IPS-18a (cell line): ENCODE measurements around the gene NCOA1.

Experiments
- H3K27ac ChIP-seq: one replicate; pipeline ENCODE4 v1.5.1; 2013; ENCODE audit warnings: low read length
- H3K27me3 ChIP-seq: one replicate; pipeline ENCODE4 v1.6.1; 2013; ENCODE audit warnings: mild to moderate bottlenecking, low read length; ENCODE audit not compliant: control insufficient read depth, insufficient read depth
- H3K36me3 ChIP-seq: one replicate; pipeline ENCODE4 v1.6.1; 2013; ENCODE audit warnings: low read depth, low read length; ENCODE audit not compliant: control insufficient read depth
- H3K4me1 ChIP-seq: one replicate; pipeline ENCODE4 v1.6.1; 2013; ENCODE audit warnings: low read depth, low read length; ENCODE audit not compliant: control insufficient read depth
- H3K4me3 ChIP-seq: one replicate; pipeline ENCODE4 v1.5.1; 2013; ENCODE audit warnings: low read length
- H3K9ac ChIP-seq: one replicate; pipeline ENCODE4 v1.6.1; 2013; ENCODE audit warnings: mild to moderate bottlenecking, low read length, moderate library complexity
- H3K9me3 ChIP-seq: one replicate; pipeline ENCODE4 v1.6.1; 2013; ENCODE audit warnings: low read depth, low read length; ENCODE audit not compliant: control insufficient read depth

Gene NCOA1

DNA sequence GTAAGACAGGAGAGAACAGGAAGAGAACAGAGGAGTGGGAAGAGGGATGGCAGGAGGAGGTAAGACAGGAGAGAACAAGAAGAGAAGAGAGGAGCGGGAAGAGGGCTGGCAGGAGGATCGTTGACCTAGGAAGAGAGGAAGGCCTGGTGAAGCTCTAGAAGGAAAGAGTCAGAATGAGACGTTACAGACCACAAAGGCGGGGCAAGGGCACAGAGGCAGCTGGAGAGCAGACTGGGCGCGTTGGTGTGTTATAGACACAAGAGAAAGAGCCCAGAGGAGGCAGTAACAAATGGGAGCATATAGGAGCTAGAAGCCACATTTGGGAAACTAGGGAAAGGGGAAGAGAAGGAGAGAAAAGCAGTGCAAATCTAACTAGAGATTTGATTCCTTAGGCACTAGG is 275.6 kb downstream of the NCOA1 start:
- H3K9me3 ChIP-seq, result no peaks in the 10 kb centered on the region
- H3K9ac ChIP-seq, result no peak overlapping the region
- no peak overlapping the region for H3K4me3 ChIP-seq
- no peak overlapping the region for H3K27ac ChIP-seq
- no peaks in the 10 kb centered on the region for H3K27me3 ChIP-seq
- H3K4me1 ChIP-seq, result no peaks in the 10 kb centered on the region
- H3K36me3 ChIP-seq, result peaks cover 5% of the 10 kb centered on the region

DNA sequence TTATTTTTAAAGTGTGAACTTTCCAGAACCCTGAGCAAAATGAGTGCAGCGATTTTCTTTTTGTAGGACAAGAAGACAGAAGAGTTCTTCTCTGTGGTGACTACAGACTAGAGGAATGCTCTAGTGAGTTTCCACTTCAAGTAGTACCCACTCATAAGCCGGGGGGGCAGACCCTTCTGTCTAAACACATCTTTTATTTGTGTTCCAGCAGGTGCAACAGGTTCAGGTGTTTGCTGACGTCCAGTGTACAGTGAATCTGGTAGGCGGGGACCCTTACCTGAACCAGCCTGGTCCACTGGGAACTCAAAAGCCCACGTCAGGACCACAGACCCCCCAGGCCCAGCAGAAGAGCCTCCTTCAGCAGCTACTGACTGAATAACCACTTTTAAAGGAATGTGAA is 277.0 kb downstream of the NCOA1 start:
- no peaks in the 10 kb centered on the region for H3K27me3 ChIP-seq
- H3K36me3 ChIP-seq, result peaks cover 3% of the 10 kb centered on the region
- no peaks in the 10 kb centered on the region for H3K9me3 ChIP-seq
- H3K4me3 ChIP-seq, result no peak overlapping the region
- no peak overlapping the region for H3K27ac ChIP-seq
- H3K4me1 ChIP-seq, result no peaks in the 10 kb centered on the region
- no peak overlapping the region for H3K9ac ChIP-seq

- Histone ChIP-seq H3K9ac (no peak overlapping the region), H3K36me3 (peaks cover 3% of the 10 kb centered on the region), H3K4me1 (peaks cover 2% of the 10 kb centered on the region), H3K27ac (no peak overlapping the region), H3K4me3 (no peak overlapping the region), H3K9me3 (no peaks in the 10 kb centered on the region), H3K27me3 (no peaks in the 10 kb centered on the region)
These were observed 277.5 kb downstream of the NCOA1 start for GRCh38 chr2:24768601-24769000.

- Histone ChIP-seq H3K36me3 (peaks cover 3% of the 10 kb centered on the region), H3K4me1 (peaks cover 6% of the 10 kb centered on the region), H3K27ac (no peak overlapping the region), H3K27me3 (no peaks in the 10 kb centered on the region), H3K9ac (no peak overlapping the region), H3K9me3 (no peaks in the 10 kb centered on the region), H3K4me3 (no peak overlapping the region)
These were observed 280.0 kb downstream of the NCOA1 start for GRCh38 chr2:24771061-24771460.

DNA sequence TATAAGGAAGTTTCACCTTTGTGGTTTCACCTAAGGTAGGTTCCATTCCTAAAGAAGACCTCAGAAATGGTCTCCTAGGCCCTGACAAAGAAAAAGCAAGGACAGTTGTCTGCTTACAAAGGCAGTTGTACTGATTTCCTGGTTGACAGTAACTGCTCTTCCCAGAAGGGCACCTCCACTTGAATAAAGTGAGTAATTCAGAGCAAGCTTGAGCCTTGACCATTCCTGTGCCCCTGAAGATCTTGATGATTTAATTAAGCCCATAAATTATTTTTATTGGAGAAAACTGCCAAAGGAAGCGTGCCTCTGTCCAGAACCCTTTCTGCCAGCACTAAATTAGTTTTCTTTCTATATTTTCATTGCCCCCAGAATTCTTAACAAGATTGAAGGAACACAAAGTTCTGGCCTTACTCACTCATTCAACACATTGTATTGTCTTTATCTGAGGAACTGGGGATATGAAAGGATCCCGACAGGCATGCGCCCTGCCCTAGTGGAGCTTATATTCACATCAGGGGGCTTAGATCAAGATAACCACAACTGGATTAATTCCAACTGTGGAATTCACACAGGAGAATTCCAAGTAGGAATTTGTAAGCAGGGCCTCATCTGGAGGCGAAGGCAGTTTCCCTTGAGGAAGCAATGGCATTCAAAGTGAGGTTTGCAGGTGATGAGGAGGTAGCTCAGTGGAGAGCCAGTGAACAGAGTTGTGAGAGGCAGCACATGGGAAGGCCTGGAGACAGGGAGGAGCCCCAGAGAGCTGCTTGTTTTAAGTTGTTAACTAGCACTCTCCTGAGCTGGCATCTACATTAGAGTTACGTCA is 280.9 kb downstream of the NCOA1 start:
- H3K36me3 ChIP-seq, result peaks cover 3% of the 10 kb centered on the region
- peaks cover 6% of the 10 kb centered on the region for H3K4me1 ChIP-seq
- H3K27ac ChIP-seq, result no peak overlapping the region
- H3K9me3 ChIP-seq, result no peaks in the 10 kb centered on the region
- no peak overlapping the region for H3K4me3 ChIP-seq
- H3K9ac ChIP-seq, result no peak overlapping the region
- no peaks in the 10 kb centered on the region for H3K27me3 ChIP-seq

- no peaks in the 10 kb centered on the region for H3K9me3 ChIP-seq
- no peak overlapping the region for H3K4me3 ChIP-seq
- H3K27me3 ChIP-seq, result no peaks in the 10 kb centered on the region
- no peak overlapping the region for H3K27ac ChIP-seq
- H3K4me1 ChIP-seq, result peaks cover 15% of the 10 kb centered on the region
- H3K9ac ChIP-seq, result no peak overlapping the region
- H3K36me3 ChIP-seq, result peaks cover 3% of the 10 kb centered on the region
These were observed 283.3 kb downstream of the NCOA1 start for GRCh38 chr2:24774373-24774772.

GRCh38 chr2:24779116-24779515 is 288.1 kb downstream of the NCOA1 start:
- Histone ChIP-seq H3K9ac (no peak overlapping the region), H3K36me3 (no peaks in the 10 kb centered on the region), H3K27me3 (no peaks in the 10 kb centered on the region), H3K4me1 (peaks cover 9% of the 10 kb centered on the region), H3K27ac (no peak overlapping the region), H3K9me3 (no peaks in the 10 kb centered on the region), H3K4me3 (no peak overlapping the region)

DNA sequence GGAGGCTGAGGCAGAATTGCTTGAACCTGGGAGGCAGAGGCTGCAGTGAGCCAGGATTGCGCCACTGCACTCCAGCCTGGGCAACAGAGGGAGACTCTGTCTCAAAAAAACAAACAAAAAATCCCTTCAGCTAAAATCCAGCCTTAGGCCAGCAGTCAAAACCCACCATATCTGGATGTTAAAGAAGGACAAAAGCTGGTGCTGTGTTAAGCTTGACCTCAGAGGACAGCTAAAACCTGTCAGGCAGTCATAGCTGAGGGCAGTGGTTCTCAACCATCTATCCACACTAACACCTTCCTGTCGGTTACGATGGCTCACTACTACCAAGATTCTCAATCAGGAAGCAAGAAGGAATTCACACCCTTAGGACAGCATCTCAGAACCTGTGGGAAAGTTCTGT is 292.6 kb downstream of the NCOA1 start:
- Histone ChIP-seq H3K27ac (no peak overlapping the region), H3K9ac (no peak overlapping the region), H3K4me3 (no peak overlapping the region), H3K36me3 (no peaks in the 10 kb centered on the region), H3K9me3 (no peaks in the 10 kb centered on the region), H3K4me1 (peaks cover 3% of the 10 kb centered on the region), H3K27me3 (no peaks in the 10 kb centered on the region)

DNA sequence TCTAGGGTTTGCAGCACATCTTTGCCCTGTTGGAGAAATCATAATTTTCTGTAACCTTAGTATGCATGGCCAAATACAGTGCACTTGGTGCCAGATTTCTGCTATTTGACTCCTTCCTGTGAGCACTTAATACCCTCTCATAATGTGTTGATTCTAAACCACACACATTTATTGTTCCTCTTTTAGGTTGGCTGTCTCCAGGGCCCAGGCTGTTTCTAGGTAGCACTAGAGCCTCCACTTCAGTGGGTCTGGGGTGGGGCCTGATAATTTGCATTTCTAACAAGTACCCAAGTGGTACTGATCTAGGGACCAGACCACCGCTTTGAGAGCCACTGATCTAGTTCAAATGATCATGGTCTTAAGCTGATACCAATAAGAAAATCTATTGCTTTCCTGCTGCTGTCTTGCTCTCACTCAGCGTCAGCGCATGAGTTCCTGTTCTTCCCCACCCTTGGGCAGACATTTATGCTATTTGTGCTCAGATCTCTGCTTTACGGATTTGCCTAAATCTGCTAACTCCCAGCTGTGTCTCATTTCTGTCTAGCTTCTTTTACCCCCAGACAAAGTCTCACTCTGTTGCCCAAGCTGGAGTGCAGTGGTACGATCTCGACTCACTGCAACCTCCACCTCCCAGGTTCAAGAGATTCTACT is 294.7 kb downstream of the NCOA1 start:
- no peak overlapping the region for H3K27ac ChIP-seq

GRCh38 chr2:24787532-24787931 is 296.5 kb downstream of the NCOA1 start:
- H3K9me3 ChIP-seq, result no peaks in the 10 kb centered on the region
- H3K27ac ChIP-seq, result no peak overlapping the region
- H3K4me1 ChIP-seq, result peaks cover 14% of the 10 kb centered on the region
- H3K9ac ChIP-seq, result no peak overlapping the region
- H3K4me3 ChIP-seq, result no peak overlapping the region
- H3K36me3 ChIP-seq, result peaks cover 10% of the 10 kb centered on the region
- no peaks in the 10 kb centered on the region for H3K27me3 ChIP-seq

More for the DNA sequence above, 294.7 kb downstream of the NCOA1 start:
- Histone ChIP-seq H3K27me3 (no peaks in the 10 kb centered on the region), H3K9me3 (no peaks in the 10 kb centered on the region), H3K9ac (no peak overlapping the region), H3K36me3 (peaks cover 10% of the 10 kb centered on the region), H3K4me3 (no peak overlapping the region), H3K4me1 (peaks cover 4% of the 10 kb centered on the region)

GRCh38 chr2:24788816-24789215 is 297.8 kb downstream of the NCOA1 start:
- H3K4me3 ChIP-seq, result no peak overlapping the region
- peaks cover 15% of the 10 kb centered on the region for H3K4me1 ChIP-seq
- no peak overlapping the region for H3K9ac ChIP-seq
- H3K27ac ChIP-seq, result no peak overlapping the region
- H3K9me3 ChIP-seq, result no peaks in the 10 kb centered on the region
- H3K27me3 ChIP-seq, result no peaks in the 10 kb centered on the region
- peaks cover 10% of the 10 kb centered on the region for H3K36me3 ChIP-seq

GRCh38 chr2:24791452-24791851 is 300.4 kb downstream of the NCOA1 start:
- Histone ChIP-seq H3K27me3 (no peaks in the 10 kb centered on the region), H3K9me3 (no peaks in the 10 kb centered on the region), H3K4me1 (peaks cover 27% of the 10 kb centered on the region), H3K36me3 (peaks cover 17% of the 10 kb centered on the region), H3K27ac (no peak overlapping the region), H3K4me3 (no peak overlapping the region), H3K9ac (no peak overlapping the region)
